HepG2 (cell line): Measurements from ENCODE around the gene VRK2.

Source experiments
- ARNT2 ChIP-seq: sonication (generic); formaldehyde crosslinking; IDR thresholded peaks from 2 replicates; pipeline ENCODE4 v1.8.0; 2022; ENCODE audit warnings: mild to moderate bottlenecking, low read depth, missing genetic modification reagents, moderate library complexity
- CEBPB ChIP-seq: IDR thresholded peaks from 2 replicates; pipeline ENCODE4 v1.6.1; 2011; ENCODE audit warnings: low read depth, low read length, improper control_type of control experiment, borderline replicate concordance
- CTCF ChIP-seq: sonication (generic); formaldehyde crosslinking; IDR thresholded peaks from 2 replicates; pipeline ENCODE4 v1.5.0; 2020; ENCODE audit warnings: mild to moderate bottlenecking, missing genetic modification reagents, moderate library complexity
- FOXK1 ChIP-seq: sonication (generic); formaldehyde crosslinking; IDR thresholded peaks from 2 replicates; pipeline ENCODE4 v1.4.0; 2020; ENCODE audit warnings: low read depth, missing genetic modification reagents, borderline replicate concordance
- MAFK ChIP-seq, 2 experiments: IDR thresholded peaks in 1 of 2; conservative IDR thresholded peaks in 1 of 2; 2 replicates each; pipeline ENCODE4 v1.6.1; 2011; ENCODE audit warnings: improper control_type of control experiment in 2 of 2, low read length in 2 of 2
- NCOR1 ChIP-seq: fragments of 200-600 bp; sonication (generic); IDR thresholded peaks from 2 replicates; pipeline ENCODE4 v1.7.0; 2017; ENCODE audit warnings: antibody characterized with exemption, low read length, borderline replicate concordance
- POLR2A ChIP-seq, 2 experiments: IDR thresholded peaks; 2 replicates each; pipeline ENCODE4 v1.6.1; 2011; ENCODE audit warnings: low read depth in 2 of 2, low read length in 2 of 2, mild to moderate bottlenecking in 1 of 2, moderate library complexity in 1 of 2; ENCODE audit not compliant: insufficient read depth in 1 of 2
- TCF7 ChIP-seq: sonication (generic); IDR thresholded peaks from 2 replicates; pipeline ENCODE4 v1.6.1; 2016; ENCODE audit warnings: antibody characterized with exemption, low read depth
- ZBTB33 ChIP-seq: sonication (generic); formaldehyde crosslinking; IDR thresholded peaks from 2 replicates; pipeline ENCODE4 v1.4.0; 2020; ENCODE audit warnings: missing genetic modification reagents
- ZNF619 ChIP-seq: sonication (generic); formaldehyde crosslinking; IDR thresholded peaks from 2 replicates; pipeline ENCODE4 v1.4.0; 2020; ENCODE audit warnings: mild to moderate bottlenecking, missing genetic modification reagents
- ZNF784 ChIP-seq: sonication (generic); formaldehyde crosslinking; IDR thresholded peaks from 2 replicates; pipeline ENCODE4 v1.5.1; 2020; ENCODE audit warnings: missing genetic modification reagents, mild to moderate bottlenecking, borderline replicate concordance
- ZSCAN31 ChIP-seq: sonication (generic); formaldehyde crosslinking; IDR thresholded peaks from 2 replicates; pipeline ENCODE4 v1.5.0; 2020; ENCODE audit warnings: low read depth, mild to moderate bottlenecking, missing genetic modification reagents

GRCh38 chr2:58122040-58122439 lies 75.4 kb downstream of the VRK2 start:
- TF ChIP-seq ARNT2 (no peak), TCF7 (no peak), ZBTB33 (no peak), CEBPB (no peak), CTCF (no peak), FOXK1 (CRISPR knock-in tag) (no peak), ZSCAN31 (CRISPR knock-in tag) (no peak), NCOR1 (no peak), POLR2A (IDR thresholded peaks at IDR 0.05; ENCODE audit: insufficient read depth in 1 of 2, low read depth in 2 of 2, low read length in 2 of 2) (no peak), MAFK (conservative IDR thresholded peaks at IDR 0.05 in 1 of 2, IDR thresholded peaks at IDR 0.05 in 1 of 2; ENCODE audit: low read length in 2 of 2) (no peak), ZNF784 (CRISPR knock-in tag) (no peak), ZNF619 (CRISPR knock-in tag) (no peak)
